ENCODE data around the gene WDR43. TPM values are rescaled to one million over a fixed set of nuclear protein-coding genes. Genes with fewer than 3 reads are reported as not detected.

WDR43 gene, protein sequence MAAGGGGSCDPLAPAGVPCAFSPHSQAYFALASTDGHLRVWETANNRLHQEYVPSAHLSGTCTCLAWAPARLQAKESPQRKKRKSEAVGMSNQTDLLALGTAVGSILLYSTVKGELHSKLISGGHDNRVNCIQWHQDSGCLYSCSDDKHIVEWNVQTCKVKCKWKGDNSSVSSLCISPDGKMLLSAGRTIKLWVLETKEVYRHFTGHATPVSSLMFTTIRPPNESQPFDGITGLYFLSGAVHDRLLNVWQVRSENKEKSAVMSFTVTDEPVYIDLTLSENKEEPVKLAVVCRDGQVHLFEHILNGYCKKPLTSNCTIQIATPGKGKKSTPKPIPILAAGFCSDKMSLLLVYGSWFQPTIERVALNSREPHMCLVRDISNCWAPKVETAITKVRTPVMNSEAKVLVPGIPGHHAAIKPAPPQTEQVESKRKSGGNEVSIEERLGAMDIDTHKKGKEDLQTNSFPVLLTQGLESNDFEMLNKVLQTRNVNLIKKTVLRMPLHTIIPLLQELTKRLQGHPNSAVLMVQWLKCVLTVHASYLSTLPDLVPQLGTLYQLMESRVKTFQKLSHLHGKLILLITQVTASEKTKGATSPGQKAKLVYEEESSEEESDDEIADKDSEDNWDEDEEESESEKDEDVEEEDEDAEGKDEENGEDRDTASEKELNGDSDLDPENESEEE
- 90.2 and 106 TPM in 2 replicates for total RNA-seq (2014; rRNA removed; shearing (Covaris generic))

GRCh38 chr2:28894470-28895188 is at the start of gene WDR43:
Gene WDR43, plus strand, starts transcription at chr2:28894667. Its CDS starts 32 bp downstream, at chr2:28894699.
- peak; percentile 99 for DNase-seq (ENCODE audit: low spot score)

DNA sequence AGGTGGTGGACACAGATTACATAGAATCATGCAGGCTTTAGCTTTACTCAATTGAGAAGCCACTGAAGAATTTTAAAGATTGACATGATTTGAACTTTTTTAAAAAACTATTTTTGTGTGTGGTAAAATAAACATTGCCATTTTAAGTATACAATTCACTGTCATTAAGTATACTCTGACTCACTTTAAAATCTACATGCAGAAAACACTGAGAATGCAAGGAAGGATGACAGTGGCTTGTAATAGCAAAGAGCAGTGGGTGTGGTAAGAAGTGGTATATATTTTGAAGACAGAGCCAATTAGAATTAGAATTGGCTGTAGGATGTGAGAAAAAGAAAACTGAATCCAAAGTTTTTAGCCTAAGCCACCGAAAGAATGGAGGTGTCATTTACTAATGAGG is 39.3 kb upstream of the WDR43 start:
- no peak for DNase-seq (ENCODE audit: low spot score)

GRCh38 chr2:28855977-28856376 is 38.5 kb upstream of the WDR43 start:
- DNase-seq (ENCODE audit: low spot score), result no peak

DNA sequence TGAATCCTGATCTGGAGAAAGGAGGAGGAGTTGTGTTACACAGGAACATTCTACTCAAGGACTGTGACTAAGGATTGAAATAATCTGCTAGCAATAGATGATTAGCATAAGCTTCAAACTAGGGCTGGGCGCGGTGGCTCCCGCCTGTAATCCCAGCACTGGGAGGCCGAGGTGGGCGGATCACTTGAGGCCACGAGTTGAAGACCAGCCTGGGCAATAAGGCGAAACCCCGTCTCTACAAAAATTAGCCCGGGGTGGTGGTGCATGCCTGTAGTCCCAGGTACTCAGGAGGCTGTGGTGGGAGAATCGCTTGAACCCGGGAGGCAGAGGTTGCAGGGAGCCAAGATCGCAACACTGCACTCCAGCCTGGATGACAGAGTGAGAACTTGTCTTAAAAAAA is 25.9 kb upstream of the WDR43 start:
- no peak for DNase-seq (ENCODE audit: low spot score)

- no peak for DNase-seq (ENCODE audit: low spot score)
These were observed 24.8 kb upstream of the WDR43 start for GRCh38 chr2:28869494-28870145.

DNA sequence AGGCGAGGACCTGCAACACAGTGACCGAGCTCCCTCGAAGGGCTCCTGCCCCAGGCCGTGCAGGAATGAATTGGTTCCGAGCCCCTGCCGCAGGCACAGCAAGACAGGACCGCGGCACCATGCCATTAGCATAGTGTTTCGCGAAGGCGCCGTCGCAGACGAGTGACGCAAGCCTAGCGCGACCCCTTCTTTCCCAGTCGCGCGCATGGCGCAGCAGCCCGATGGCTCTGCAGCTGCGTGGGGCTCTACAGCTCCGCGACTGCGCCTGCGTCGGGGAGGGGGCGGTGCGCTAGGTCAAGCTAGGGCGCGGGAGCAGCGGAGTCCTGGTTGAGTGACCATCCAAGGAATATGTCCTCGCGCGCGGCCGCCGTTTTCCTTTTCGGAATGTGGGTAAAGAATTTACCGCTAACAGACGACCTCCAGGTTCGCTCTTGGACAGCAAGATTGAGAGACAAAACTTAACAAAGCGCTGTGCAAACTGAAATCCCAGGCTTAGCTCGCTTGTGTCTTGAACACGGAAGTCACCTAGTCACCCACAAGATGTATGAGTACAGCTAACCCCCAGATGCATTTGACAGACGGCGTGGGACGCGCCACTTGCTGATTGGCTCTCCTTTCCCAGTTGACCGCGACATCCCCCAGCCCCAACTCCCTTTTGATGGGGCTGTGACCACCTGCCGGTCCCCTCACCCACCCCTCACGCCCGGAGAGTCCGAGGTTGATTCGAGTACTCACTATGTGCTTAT is 24.1 kb upstream of the WDR43 start, which contains the start of gene TRMT61B:
Gene TRMT61B, minus strand, starts transcription at position 164 of the 746 bp plus-strand sequence. Its CDS starts 32 bp downstream, at position 132.
- peak; percentile 89 for DNase-seq (ENCODE audit: low spot score)

DNA sequence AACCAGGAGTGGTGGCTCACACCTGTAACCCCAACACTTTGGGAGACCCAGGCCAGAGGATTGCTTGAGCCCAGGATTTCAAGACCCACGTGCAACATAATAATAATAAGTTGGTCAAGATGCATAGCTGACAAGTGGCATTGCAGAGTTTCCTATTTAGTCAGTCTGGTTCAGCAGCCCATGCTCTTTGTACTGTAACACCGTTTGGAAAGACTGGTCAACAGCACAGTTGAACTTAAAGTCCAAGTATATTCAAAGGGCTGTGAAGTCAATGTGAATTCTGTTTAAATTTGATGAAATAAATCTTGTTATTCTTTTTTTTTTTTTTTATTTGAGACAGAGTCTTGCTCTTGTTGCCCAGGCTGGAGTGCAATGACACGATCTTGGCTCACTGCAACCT is 22.8 kb upstream of the WDR43 start:
- no peak for DNase-seq (ENCODE audit: low spot score)

GRCh38 chr2:28880193-28880592 is 14.3 kb upstream of the WDR43 start:
- DNase-seq (ENCODE audit: low spot score), result no peak

GRCh38 chr2:28893488-28893887 is 979 bp upstream of the WDR43 start:
- DNase-seq (ENCODE audit: low spot score), result no peak

DNA sequence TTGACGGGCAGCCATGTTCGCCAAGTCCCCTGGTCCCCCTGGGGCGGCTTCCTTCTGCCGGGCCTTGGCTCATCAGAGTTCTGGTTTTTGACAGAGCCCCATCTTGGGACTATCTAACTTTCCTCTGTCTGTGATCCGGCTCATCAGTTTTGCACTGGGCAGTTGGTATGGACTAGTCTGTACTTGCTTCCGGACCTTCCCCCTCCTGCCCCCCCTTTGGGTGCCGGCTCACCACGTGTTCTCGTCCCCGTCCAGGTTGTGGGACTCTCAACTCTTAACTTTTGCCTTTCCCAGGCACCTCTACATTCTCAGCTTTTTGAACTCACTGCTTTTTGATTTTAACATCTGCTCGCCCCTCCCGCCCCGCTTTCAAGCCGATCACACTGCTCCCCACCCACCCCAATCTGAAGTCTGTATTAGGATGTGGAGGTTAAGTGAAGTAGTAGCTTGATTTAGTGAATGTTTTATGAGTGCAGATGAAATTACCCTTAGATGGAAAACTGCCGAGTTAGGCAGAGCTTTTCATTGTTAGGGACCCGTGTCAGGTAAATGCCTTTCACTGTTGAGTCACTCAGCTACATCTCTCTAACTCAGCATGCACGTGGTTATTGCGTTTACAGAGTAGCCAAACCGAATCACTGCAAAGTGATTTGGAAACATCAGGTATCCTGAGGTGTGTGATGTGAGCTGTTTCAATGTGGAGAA is 874 bp downstream of the WDR43 start:
- peak; percentile 39 for DNase-seq (ENCODE audit: low spot score)

DNA sequence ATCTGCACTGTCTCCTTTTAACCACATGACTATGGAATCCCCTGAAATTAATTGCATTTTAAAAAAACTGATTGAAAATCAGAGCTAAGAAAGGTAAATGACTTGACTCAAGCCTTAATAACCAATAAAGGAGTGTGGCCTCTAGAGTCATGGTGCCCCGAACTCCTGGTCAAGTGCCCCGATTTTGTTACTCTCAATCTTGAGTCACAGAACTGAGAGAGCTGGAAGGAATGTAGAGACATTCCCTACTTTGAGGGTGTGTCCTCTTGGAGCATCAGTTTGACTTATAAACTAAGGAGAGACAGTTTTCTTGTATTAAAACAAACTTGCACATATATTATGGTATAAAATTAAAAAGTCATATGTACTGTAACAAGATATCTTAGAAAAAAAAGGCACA is 2.4 kb downstream of the WDR43 start:
- DNase-seq (ENCODE audit: low spot score), result peak; percentile 44

DNA sequence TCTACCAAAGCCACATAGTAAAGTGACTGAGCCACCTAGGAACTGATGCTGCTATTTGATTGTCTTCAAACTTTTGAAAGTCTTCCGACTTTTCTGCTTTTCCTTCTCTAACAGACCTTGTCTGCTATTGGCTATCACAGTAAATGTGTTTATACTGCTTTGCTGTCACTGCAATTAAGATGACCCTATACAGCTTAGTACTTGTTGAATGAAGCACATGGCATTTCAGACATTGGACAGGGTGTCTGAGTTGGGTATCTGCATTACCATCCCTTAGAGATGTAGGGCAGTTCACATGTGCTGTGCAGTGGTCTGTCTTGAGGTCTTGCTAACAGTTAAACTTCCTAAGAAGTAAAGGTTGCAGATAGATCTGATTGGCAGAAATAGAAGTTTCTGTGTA is 3.6 kb downstream of the WDR43 start:
- DNase-seq (ENCODE audit: low spot score), result no peak

- no peak for DNase-seq (ENCODE audit: low spot score)
These were observed 6.7 kb downstream of the WDR43 start for GRCh38 chr2:28901202-28901601.

- DNase-seq (ENCODE audit: low spot score), result no peak
These were observed 7.4 kb downstream of the WDR43 start for GRCh38 chr2:28901841-28902240.

- DNase-seq (ENCODE audit: low spot score), result no peak
These were observed 8.1 kb downstream of the WDR43 start for GRCh38 chr2:28902584-28902983.

GRCh38 chr2:28904295-28904694 is 9.8 kb downstream of the WDR43 start:
- peak; percentile 26 for DNase-seq (ENCODE audit: low spot score)

DNA sequence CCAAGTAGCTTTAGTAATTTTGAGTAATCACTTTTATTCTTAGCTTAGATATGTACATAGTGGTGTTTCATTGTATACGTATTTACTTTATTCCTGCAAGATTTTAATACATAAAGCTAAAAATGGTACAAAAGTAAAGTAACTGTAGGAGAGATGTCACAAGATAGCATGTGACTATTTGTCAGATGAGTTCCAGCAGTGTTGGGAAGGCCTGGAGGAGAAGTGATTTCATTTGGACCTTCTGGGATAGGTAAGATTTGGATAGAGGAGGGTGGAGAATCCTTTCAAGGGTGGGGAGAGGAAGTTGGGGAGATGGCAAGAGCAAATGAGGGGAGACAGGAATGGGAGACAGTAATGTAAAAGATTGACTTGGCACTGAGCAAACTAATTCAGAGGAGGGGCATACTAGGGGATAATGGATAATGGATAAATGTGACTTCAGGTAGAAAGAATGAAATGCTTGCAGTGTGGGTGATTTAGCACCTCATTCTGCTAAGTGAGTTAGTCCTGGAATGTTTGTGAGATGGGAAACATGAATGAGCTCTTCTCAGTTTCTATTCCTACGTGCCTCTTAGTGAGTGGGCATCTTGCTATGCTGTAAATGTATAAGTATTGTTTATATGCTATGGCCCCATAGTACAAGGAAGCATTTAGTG is 10.5 kb downstream of the WDR43 start:
- DNase-seq (ENCODE audit: low spot score), result no peak

DNA sequence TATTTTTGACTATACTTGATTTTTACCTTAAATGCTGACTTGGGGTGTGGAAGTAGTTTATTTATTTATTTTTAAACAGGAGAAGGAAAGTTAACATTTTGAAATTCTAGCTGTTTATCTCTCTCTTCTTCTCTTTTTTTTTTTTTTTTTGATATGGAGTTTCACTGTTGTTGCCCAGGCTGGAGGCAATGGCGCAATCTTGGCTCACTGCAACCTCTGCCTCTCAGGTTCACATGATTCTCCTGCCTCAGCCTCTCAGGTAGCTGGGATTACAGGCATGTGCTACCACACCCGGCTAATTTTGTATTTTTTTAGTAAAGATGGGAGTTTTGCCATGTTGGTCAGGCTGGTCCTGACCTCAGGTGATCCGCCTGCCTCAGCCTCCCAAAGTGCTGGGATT is 11.1 kb downstream of the WDR43 start:
- DNase-seq (ENCODE audit: low spot score), result no peak

- no peak for DNase-seq (ENCODE audit: low spot score)
These were observed 11.9 kb downstream of the WDR43 start for GRCh38 chr2:28906376-28906775.

DNA sequence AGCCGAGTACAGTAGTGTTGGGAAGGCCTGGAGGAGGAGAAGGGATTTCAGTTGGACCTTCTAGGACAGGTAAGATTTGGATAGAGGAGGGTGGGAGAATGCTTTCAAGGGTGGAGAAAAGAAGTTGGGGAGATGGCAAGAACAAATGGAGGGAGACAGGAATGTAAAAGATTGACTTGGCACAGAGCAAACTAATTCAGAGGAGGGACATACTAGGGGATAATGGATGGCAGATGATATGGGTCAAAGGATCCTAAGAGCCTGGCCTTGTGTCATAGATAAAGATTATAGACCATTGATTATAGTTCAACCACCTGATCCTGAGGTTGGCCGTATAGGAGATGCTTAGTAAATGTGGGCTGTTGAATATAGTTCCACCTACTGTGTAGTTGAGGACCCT is 12.4 kb downstream of the WDR43 start:
- DNase-seq (ENCODE audit: low spot score), result no peak

All from A172 (cell line).